Stimulated activated CD4-positive, alpha-beta T cell treated with anti-CD3 and anti-CD28 coated beads, Interleukin-12 subunit alpha, Interleukin-12 subunit beta, amount 100 ng/mL, for 24 hours (primary cell): ENCODE measurements around the gene ANO10.
A peak's percentile ranks its signal among the peaks of the same experiment; 100 is the strongest.
"Not testable (repeated sequence)": the region's sequence is repeated elsewhere in the genome, so short reads cannot be mapped to it uniquely, and the experiment has no call there.

Experiments used
- DNase-seq, 2 experiments: peaks; one replicate each; pipeline ENCODE4 v3.0.0-alpha.2; 2020; ENCODE audit warnings: low read depth in 2 of 2

ANO10 gene

GRCh38 chr3:43477600-43477999 is 144.2 kb downstream of the ANO10 start:
- DNase-seq, result peak; percentile 15 to 23

GRCh38 chr3:43473737-43474136 is 148.1 kb downstream of the ANO10 start:
- DNase-seq, result no peak

DNA sequence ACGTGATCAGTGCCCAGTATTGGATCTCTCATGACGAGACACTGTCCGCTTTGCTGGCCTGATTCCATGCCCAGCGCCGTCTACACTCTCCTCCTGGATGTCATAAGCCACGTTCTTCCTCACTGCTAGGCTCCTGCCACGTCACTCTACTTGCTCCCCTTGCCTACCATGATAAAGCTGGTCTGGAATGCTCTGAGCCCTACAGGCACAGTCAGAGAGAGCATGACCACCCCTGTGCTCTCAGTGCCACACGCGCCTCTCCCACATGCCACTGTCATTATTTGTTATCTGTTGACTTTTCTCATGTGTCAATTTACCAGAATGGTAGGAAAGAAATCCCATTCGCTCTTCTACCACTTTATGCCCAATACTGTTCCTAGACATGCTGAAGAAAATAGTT is 148.6 kb downstream of the ANO10 start:
- DNase-seq, result no peak

- no peak for DNase-seq
Observed at GRCh38 chr3:43468133-43468532, 153.7 kb downstream of the ANO10 start.

- DNase-seq, result no peak
Observed at GRCh38 chr3:43465109-43465508, 156.7 kb downstream of the ANO10 start.

- DNase-seq, result not testable (repeated sequence)
Observed at GRCh38 chr3:43462566-43462965, 159.2 kb downstream of the ANO10 start.

- DNase-seq, result no peak
Observed at GRCh38 chr3:43461345-43461744, 160.5 kb downstream of the ANO10 start.

DNA sequence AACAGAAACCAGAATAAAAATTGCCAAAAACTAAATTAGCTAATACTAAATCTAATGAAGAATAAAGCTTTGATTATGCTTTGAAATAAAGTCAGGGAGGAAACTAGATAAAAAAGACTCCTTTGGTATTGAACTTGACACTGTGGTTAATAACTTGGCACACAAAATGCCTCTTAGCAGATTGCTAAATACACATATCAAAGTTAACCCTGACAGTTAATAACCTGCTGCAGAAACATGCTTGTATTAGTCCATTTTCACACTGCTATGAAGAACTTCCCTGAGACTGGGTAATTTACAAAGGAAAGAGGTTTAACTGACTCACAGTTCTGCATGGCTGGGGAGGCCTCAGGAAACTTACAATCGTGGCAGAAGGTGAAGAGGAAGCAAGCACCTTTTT is 164.8 kb downstream of the ANO10 start:
- DNase-seq, result not testable (repeated sequence)

- DNase-seq, result no peak
Observed at GRCh38 chr3:43455233-43455632, 166.6 kb downstream of the ANO10 start.

DNA sequence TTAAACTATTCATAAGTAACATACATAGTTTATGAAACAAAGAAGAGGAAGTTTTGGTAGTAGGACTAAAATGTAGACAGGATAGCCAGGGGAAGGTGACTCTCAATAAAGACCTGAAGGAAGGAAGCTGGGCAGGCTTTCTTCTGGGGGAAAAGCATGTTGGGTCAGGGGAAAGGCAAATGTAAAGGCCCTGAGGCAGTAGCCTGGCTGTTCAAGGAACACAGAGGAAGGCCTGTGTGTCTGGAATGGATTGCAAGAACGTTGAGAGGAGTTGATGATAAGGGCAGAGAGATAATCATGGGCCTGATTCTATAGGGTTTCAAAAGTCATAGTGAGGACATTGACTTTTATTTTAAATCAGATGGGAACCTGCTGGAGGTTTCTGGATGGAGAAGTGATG is 167.8 kb downstream of the ANO10 start:
- DNase-seq, result no peak

- DNase-seq, result no peak
Observed at GRCh38 chr3:43451670-43452254, 170.0 kb downstream of the ANO10 start.

- DNase-seq, result no peak
Observed at GRCh38 chr3:43448098-43448497, 173.7 kb downstream of the ANO10 start.

GRCh38 chr3:43445820-43446219 is 176.0 kb downstream of the ANO10 start:
- no peak for DNase-seq

GRCh38 chr3:43442872-43443395 is 178.9 kb downstream of the ANO10 start:
- DNase-seq, result no peak

GRCh38 chr3:43436507-43437140 is 185.2 kb downstream of the ANO10 start:
- DNase-seq, result no peak

- no peak for DNase-seq
Observed at GRCh38 chr3:43435706-43436105, 186.1 kb downstream of the ANO10 start.

DNA sequence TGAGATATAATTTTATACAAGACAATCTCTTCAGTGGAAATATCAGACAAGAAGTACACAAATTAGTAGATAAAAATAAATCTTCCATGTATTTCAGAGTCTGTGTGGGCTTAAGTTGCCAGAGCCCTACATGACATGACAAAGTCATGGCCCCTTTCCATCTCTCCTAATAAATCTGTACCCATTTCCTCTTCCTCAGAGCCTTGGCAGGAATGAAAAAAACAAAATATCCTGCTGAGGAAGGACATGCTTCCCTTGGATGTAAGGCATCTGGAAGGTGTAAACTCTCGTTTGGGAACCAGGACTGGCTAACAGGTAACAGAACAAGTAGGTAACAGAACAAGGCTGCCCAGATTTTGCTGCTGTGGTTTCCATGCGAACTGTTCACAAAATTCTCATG is 187.4 kb downstream of the ANO10 start:
- no peak for DNase-seq

GRCh38 chr3:43432462-43432861 is 189.3 kb downstream of the ANO10 start:
- no peak for DNase-seq

DNA sequence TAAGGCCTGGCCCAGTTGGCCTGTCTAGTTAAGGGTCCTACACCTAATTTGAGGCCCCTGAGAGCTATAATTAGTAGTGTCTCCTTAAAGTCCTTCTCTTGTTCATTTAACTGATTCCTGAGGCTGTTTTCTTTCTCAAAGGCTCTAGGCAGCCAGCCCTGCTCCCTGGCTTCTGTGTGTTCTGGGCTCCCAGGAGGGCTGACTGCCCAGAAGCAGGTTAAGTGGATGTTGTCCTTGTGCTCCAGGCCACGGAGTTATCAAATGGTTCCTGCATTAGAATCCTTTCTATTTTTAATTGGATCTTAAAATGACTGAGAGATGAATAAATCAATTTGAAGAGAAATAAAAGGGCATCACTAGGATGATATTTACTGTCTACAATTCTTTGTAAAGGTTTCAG is 195.4 kb downstream of the ANO10 start:
- no peak for DNase-seq

- DNase-seq, result no peak
Observed at GRCh38 chr3:43425829-43426228, 196.0 kb downstream of the ANO10 start.

DNA sequence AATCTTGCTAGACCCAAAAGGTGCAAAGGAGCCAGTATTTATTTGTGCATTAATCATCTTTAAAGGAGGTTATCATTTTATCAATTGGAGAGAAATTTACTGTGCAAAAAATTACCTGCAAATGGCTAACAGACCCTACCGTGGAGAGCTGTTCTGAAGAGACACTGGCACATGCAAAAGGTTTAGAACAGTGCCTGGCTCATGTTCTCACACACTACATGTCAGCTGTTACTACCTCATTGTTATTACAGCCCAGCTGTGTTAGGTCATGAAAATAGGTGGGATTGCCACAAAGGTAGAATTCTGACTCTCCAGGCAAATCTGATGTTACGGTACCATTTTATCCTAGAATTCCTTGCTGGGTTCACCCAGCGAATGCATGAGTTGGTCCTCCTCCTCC is 198.2 kb downstream of the ANO10 start:
- no peak for DNase-seq

- no peak for DNase-seq
Observed at GRCh38 chr3:43423142-43423541, 198.7 kb downstream of the ANO10 start.

DNA sequence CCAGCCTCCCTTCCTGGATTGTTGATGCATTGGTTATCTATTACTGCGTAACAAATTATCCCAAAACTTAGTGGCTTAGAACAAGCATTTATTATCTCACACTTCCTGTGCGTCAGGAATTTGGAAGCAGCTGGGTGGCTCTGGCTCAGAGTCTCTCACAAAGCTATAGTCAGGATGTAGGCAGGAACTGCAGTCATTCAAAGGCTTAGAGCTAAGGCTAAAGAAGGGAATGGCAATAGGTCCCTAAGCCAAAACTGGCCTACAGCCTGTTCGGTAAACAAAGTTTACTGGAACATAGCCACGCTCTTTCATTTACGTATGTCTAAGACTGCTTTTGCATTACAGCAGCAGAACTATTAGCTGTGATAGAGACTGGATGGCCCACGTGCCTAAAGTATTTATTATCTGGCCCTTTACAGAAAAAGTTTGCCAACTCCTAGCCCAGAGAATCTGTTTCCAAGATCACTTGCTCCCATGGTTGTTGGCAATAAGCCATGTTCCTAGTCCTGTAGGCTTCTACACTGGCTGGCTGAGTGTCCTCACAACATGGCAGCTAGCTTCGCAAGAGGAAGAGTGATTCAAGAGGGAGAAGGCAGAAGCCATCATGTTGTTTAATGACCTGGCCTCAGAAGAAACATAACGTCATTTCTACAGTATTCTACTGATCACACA is 203.1 kb downstream of the ANO10 start:
- DNase-seq, result no peak
